HepG2 (cell line): Measurements from ENCODE around the gene MGLL. TPM values are rescaled to one million over a fixed set of nuclear protein-coding genes. Genes with fewer than 3 reads are reported as not detected.

Experiments
- CBX2 ChIP-seq, 2 experiments: fragments of 200-600 bp in 1 of 2; sonication (generic); formaldehyde crosslinking in 1 of 2; IDR thresholded peaks; 2 replicates each; pipeline versions ENCODE4 v1.7.0 to v1.8.1; 2018 to 2022; ENCODE audit warnings: low read depth in 2 of 2, low read length in 1 of 2, mild to moderate bottlenecking in 1 of 2, missing genetic modification reagents in 1 of 2
- DRAP1 ChIP-seq: IDR thresholded peaks from 2 replicates; pipeline ENCODE4 v1.6.1; 2016; ENCODE audit warnings: missing genetic modification reagents, missing compliant biosample characterization
- FOSL2 ChIP-seq: sonication (generic); formaldehyde crosslinking; IDR thresholded peaks from 2 replicates; pipeline ENCODE4 v1.4.0; 2020; ENCODE audit warnings: missing genetic modification reagents
- FOXK2 ChIP-seq: fragments of 450-650 bp; IDR thresholded peaks from 2 replicates; pipeline ENCODE4 v1.6.1; 2016
- HNRNPK ChIP-seq: fragments of 200-400 bp; formaldehyde crosslinking; IDR thresholded peaks from 2 replicates; pipeline ENCODE4 v1.6.1; 2018; ENCODE audit warnings: low read length, low read depth, moderate library complexity, mild to moderate bottlenecking; ENCODE audit not compliant: poor library complexity, severe bottlenecking
- HNRNPUL1 ChIP-seq: fragments of 200-400 bp; formaldehyde crosslinking; IDR thresholded peaks from 2 replicates; pipeline ENCODE4 v1.6.1; 2017; ENCODE audit warnings: low read depth, mild to moderate bottlenecking, low read length, moderate library complexity
- IKZF5 ChIP-seq: IDR thresholded peaks from 2 replicates; pipeline ENCODE4 v1.6.1; 2018; ENCODE audit warnings: missing genetic modification reagents, mild to moderate bottlenecking, missing compliant biosample characterization
- KDM5B ChIP-seq: sonication (generic); formaldehyde crosslinking; IDR thresholded peaks from 2 replicates; pipeline ENCODE4 v1.4.0; 2020; ENCODE audit warnings: missing genetic modification reagents, mild to moderate bottlenecking, borderline replicate concordance
- KLF13 ChIP-seq: sonication (generic); formaldehyde crosslinking; IDR thresholded peaks from 2 replicates; pipeline ENCODE4 v1.4.0; 2020; ENCODE audit warnings: mild to moderate bottlenecking, missing genetic modification reagents
- MAFF ChIP-seq: IDR thresholded peaks from 2 replicates; pipeline ENCODE4 v1.6.1; 2011; ENCODE audit warnings: low read depth, low read length, improper control_type of control experiment
- MAZ ChIP-seq, 2 experiments: sonication (generic) in 1 of 2; formaldehyde crosslinking in 1 of 2; IDR thresholded peaks; 2 replicates each; pipeline versions ENCODE4 v1.5.0 to v1.6.1; 2012 to 2020; ENCODE audit warnings: low read depth in 2 of 2, mild to moderate bottlenecking in 2 of 2, borderline replicate concordance in 1 of 2, improper control_type of control experiment in 1 of 2, low read length in 1 of 2, missing genetic modification reagents in 1 of 2, moderate library complexity in 1 of 2
- PHF20 ChIP-seq: sonication (generic); formaldehyde crosslinking; IDR thresholded peaks from 2 replicates; pipeline ENCODE4 v1.5.0; 2020; ENCODE audit warnings: mild to moderate bottlenecking, missing genetic modification reagents
- PRMT3 ChIP-seq: sonication (generic); formaldehyde crosslinking; IDR thresholded peaks from 2 replicates; pipeline ENCODE4 v1.8.1; 2022; ENCODE audit warnings: low read depth, mild to moderate bottlenecking, moderate library complexity, missing genetic modification reagents, borderline replicate concordance
- SRSF9 ChIP-seq: fragments of 200-400 bp; formaldehyde crosslinking; IDR thresholded peaks from 2 replicates; pipeline ENCODE4 v1.6.1; 2018; ENCODE audit warnings: borderline replicate concordance, mild to moderate bottlenecking, low read depth, low read length; ENCODE audit not compliant: insufficient read depth, poor library complexity, severe bottlenecking
- ZFP37 ChIP-seq: sonication (generic); formaldehyde crosslinking; IDR thresholded peaks from 2 replicates; pipeline ENCODE4 v1.4.0; 2020; ENCODE audit warnings: missing genetic modification reagents, borderline replicate concordance
- ZNF160 ChIP-seq: sonication (generic); formaldehyde crosslinking; IDR thresholded peaks from 2 replicates; pipeline ENCODE4 v1.8.0; 2022; ENCODE audit warnings: mild to moderate bottlenecking, inconsistent platforms, missing genetic modification reagents
- ZNF235 ChIP-seq: sonication (generic); formaldehyde crosslinking; IDR thresholded peaks from 2 replicates; pipeline ENCODE4 v1.8.1; 2023; ENCODE audit warnings: mild to moderate bottlenecking, missing genetic modification reagents, borderline replicate concordance
- ZNF264 ChIP-seq: sonication (generic); formaldehyde crosslinking; IDR thresholded peaks from 2 replicates; pipeline ENCODE4 v1.4.0; 2020; ENCODE audit warnings: missing genetic modification reagents
- ZNF276 ChIP-seq: sonication (generic); formaldehyde crosslinking; IDR thresholded peaks from 2 replicates; pipeline ENCODE4 v1.4.0; 2020; ENCODE audit warnings: mild to moderate bottlenecking, low read depth, missing genetic modification reagents
- ZNF296 ChIP-seq: sonication (generic); formaldehyde crosslinking; conservative IDR thresholded peaks from 2 replicates; pipeline ENCODE4 v1.5.0; 2020; ENCODE audit warnings: mild to moderate bottlenecking, missing genetic modification reagents
- ZNF510 ChIP-seq: sonication (generic); formaldehyde crosslinking; IDR thresholded peaks from 2 replicates; pipeline ENCODE4 v1.4.0; 2020; ENCODE audit warnings: low read depth, mild to moderate bottlenecking, missing genetic modification reagents
- ZNF556 ChIP-seq: sonication (generic); formaldehyde crosslinking; IDR thresholded peaks from 2 replicates; pipeline ENCODE4 v1.4.0; 2020; ENCODE audit warnings: mild to moderate bottlenecking, missing genetic modification reagents, borderline replicate concordance
- ZNF660 ChIP-seq: sonication (generic); formaldehyde crosslinking; IDR thresholded peaks from 2 replicates; pipeline ENCODE4 v1.5.1; 2020; ENCODE audit warnings: mild to moderate bottlenecking, low read depth, missing genetic modification reagents, borderline replicate concordance
- polyA plus RNA-seq, 8 experiments: library from polyadenylated mRNA; depleted of rRNA in 3 of 8; stranded (reverse) in 7 of 8; unstranded in 1 of 8; fragments of >200 nt; fragmentation: Illumina TruSeq in 4 of 8; extraction: Trizol in 4 of 8; gene quantifications; 2 replicates each; pipeline versions ENCODE4 v1.2.1 to v1.2.3, GENCODE V29; 2011 to 2016; ENCODE audit warnings: low read depth in 4 of 8, missing spikeins in 1 of 8, mixed read lengths in 1 of 8; ENCODE audit not compliant: insufficient read depth in 1 of 8
- total RNA-seq, 5 experiments: library from RNA; depleted of rRNA; stranded (reverse); fragments of >200 nt; fragmentation: Illumina TruSeq; extraction: Trizol; gene quantifications; 2 replicates each; pipeline ENCODE4 v1.2.3, GENCODE V29; 2016; ENCODE audit warnings: low read depth in 1 of 5

Gene MGLL
- total and polyA plus RNA-seq, 2 of the 13 experiments (the other 11 are each of a cell fraction or from before 2014, with no cell fraction given), result not detected

- no peak for TF ChIP-seq IKZF5 (CRISPR knock-in tag)
- 0 out of 2 replicates have a peak, but pooled peaks have one; percentile 10 for TF ChIP-seq MAZ (IDR thresholded peaks at IDR 0.05; ENCODE audit: borderline replicate concordance, low read depth, low read length)
- TF ChIP-seq MAZ (CRISPR knock-in tag; IDR thresholded peaks at IDR 0.05; ENCODE audit: low read depth), result peak; percentile 56; the same call in 1 of the 2 replicates
- no peak for TF ChIP-seq ZNF235
- TF ChIP-seq DRAP1, result no peak
- TF ChIP-seq ZNF264 (CRISPR knock-in tag), result no peak
- no peak for TF ChIP-seq KLF13 (CRISPR knock-in tag)
- TF ChIP-seq ZNF510 (CRISPR knock-in tag), result no peak
- TF ChIP-seq FOSL2 (CRISPR knock-in tag), result peak; percentile 31
- no peak; the same call in 1 of the 2 replicates for TF ChIP-seq ZNF556
- no peak for TF ChIP-seq ZNF660 (CRISPR knock-in tag)
- TF ChIP-seq MAFF, result no peak
- no peak for TF ChIP-seq HNRNPUL1
- TF ChIP-seq PHF20, result peak; percentile 67
- TF ChIP-seq PRMT3 (CRISPR knock-in tag), result no peak
- TF ChIP-seq CBX2 (IDR thresholded peaks at IDR 0.05; ENCODE audit: low read depth, low read length), result no peak
- TF ChIP-seq CBX2 (CRISPR knock-in tag; IDR thresholded peaks at IDR 0.05; ENCODE audit: low read depth), result no peak
- TF ChIP-seq SRSF9, result no peak
- TF ChIP-seq HNRNPK, result no peak
- no peak for TF ChIP-seq ZNF160
- 0 out of 2 replicates have a peak, but pooled peaks have one; percentile 28 for TF ChIP-seq FOXK2
- TF ChIP-seq ZNF296 (CRISPR knock-in tag), result no peak
- no peak for TF ChIP-seq KDM5B (CRISPR knock-in tag)
- TF ChIP-seq ZNF276, result no peak
- TF ChIP-seq ZFP37 (CRISPR knock-in tag), result no peak
Measured at GRCh38 chr3:127672429-127673190, 149.7 kb downstream of the MGLL start, which contains the start of gene ABTB1 (continued).
